SW 1271 (cell line): Measurements from ENCODE around the gene HYAL3.
"Not testable (repeated sequence)": the region's sequence is repeated elsewhere in the genome, so short reads cannot be mapped to it uniquely, and the experiment has no call there.

Experiments
- DNase-seq, 2 experiments: peaks; one replicate each; lab custom pipeline; 2025; lab: John Stamatoyannopoulos, UW

Gene HYAL3

GRCh38 chr3:50258029-50258680, 41.0 kb downstream of the HYAL3 start:
- DNase-seq: no peak

- no peak for DNase-seq
Observed at GRCh38 chr3:50256978-50257890, 42.0 kb downstream of the HYAL3 start.

- DNase-seq: no peak
Observed at GRCh38 chr3:50255251-50255615, 44.0 kb downstream of the HYAL3 start.

GRCh38 chr3:50254577-50255250, 44.5 kb downstream of the HYAL3 start:
- DNase-seq: peak in 1 of 2 experiments; percentile 20

GRCh38 chr3:50251220-50251619, 48.0 kb downstream of the HYAL3 start:
- DNase-seq: no peak

- DNase-seq: no peak
Observed at GRCh38 chr3:50250514-50250913, 48.7 kb downstream of the HYAL3 start.

GRCh38 chr3:50249457-50249856, 49.7 kb downstream of the HYAL3 start:
- DNase-seq: no peak

GRCh38 chr3:50248387-50248786, 50.8 kb downstream of the HYAL3 start:
- DNase-seq: peak in 1 of 2 experiments; percentile 62

GRCh38 chr3:50246517-50246954, 52.7 kb downstream of the HYAL3 start:
- peak; percentile 60 to 87 for DNase-seq

- peak; percentile 58 to 71 for DNase-seq
Observed at GRCh38 chr3:50245831-50246516, 53.2 kb downstream of the HYAL3 start.

GRCh38 chr3:50245251-50245745, 53.9 kb downstream of the HYAL3 start:
- DNase-seq: no peak

GRCh38 chr3:50244813-50245212, 54.4 kb downstream of the HYAL3 start:
- DNase-seq: not testable (repeated sequence)

- DNase-seq: no peak
Observed at GRCh38 chr3:50243543-50243895, 55.7 kb downstream of the HYAL3 start.

- no peak for DNase-seq
Observed at GRCh38 chr3:50242851-50243542, 56.2 kb downstream of the HYAL3 start.
